Measurements from ENCODE around the gene SNRK. TPM values are rescaled to one million over a fixed set of nuclear protein-coding genes. Genes with fewer than 3 reads are reported as not detected.

The SNRK gene
- total RNA-seq, 1 donor from 2014 or later = 29.7 TPM

DNA sequence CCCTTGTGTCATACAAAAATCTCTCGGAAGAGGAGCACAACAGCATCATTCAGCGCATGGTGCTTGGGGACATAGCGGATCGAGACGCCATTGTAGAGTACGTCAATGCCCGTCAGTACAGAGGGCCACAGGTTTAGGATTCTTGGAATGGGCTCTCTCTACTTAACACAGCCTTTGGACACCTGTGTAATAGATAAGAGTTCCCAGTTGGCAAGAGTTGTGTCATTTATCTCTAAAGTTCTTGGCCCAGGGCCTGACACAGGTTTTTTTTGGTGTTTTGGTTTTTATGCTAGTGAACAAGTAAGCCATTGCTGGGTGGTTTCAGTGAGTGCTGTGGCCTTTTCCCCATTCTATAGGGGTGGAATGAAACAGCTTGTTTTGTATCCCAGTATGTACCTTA lies 54.1 kb downstream of the SNRK start:
- TF ChIP-seq, protein P1, sequence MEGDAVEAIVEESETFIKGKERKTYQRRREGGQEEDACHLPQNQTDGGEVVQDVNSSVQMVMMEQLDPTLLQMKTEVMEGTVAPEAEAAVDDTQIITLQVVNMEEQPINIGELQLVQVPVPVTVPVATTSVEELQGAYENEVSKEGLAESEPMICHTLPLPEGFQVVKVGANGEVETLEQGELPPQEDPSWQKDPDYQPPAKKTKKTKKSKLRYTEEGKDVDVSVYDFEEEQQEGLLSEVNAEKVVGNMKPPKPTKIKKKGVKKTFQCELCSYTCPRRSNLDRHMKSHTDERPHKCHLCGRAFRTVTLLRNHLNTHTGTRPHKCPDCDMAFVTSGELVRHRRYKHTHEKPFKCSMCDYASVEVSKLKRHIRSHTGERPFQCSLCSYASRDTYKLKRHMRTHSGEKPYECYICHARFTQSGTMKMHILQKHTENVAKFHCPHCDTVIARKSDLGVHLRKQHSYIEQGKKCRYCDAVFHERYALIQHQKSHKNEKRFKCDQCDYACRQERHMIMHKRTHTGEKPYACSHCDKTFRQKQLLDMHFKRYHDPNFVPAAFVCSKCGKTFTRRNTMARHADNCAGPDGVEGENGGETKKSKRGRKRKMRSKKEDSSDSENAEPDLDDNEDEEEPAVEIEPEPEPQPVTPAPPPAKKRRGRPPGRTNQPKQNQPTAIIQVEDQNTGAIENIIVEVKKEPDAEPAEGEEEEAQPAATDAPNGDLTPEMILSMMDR (IDR thresholded peaks at IDR 0.05; ENCODE audit: insufficient read depth, low read length, severe bottlenecking) = no peak
- no peak overlapping the region for H3K4me3 ChIP-seq (ENCODE audit: low read depth, low read length)
- DNase-seq (ENCODE audit: low read depth) (no peak), FAIRE-seq (no peak)
- H3K27me3 ChIP-seq (ENCODE audit: control insufficient read depth, insufficient read depth, low read length) = no peaks in the 10 kb centered on the region
- H3K36me3 ChIP-seq (ENCODE audit: control insufficient read depth, insufficient read depth, low read length) = peaks cover 16% of the 10 kb centered on the region

DNA sequence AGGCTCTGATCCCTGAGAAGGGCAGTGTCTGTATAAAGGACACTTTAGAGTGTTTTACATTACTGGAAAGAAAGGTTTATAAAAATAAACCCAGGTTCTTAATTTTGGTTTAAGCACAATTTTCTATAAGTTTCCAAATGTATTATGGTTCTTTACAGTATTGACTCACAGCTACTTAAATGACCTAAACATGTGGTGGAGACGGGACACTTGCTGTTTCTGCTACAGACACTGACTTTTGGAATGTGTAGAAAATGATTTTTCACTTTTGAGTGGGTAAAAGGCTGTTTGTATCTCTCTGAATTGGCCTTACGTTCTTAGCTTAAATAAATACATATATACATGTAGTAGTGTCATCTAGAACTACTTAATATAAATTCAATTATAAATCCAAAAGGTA lies 55.4 kb downstream of the SNRK start:
- peaks cover 16% of the 10 kb centered on the region for H3K36me3 ChIP-seq (ENCODE audit: control insufficient read depth, insufficient read depth, low read length)
- no peak overlapping the region for H3K4me3 ChIP-seq (ENCODE audit: low read depth, low read length)
- no peaks in the 10 kb centered on the region for H3K27me3 ChIP-seq (ENCODE audit: control insufficient read depth, insufficient read depth, low read length)
- TF ChIP-seq, protein P1 (IDR thresholded peaks at IDR 0.05; ENCODE audit: insufficient read depth, low read length, severe bottlenecking) = no peak
- FAIRE-seq (no peak), DNase-seq (ENCODE audit: low read depth) (no peak)

DNA sequence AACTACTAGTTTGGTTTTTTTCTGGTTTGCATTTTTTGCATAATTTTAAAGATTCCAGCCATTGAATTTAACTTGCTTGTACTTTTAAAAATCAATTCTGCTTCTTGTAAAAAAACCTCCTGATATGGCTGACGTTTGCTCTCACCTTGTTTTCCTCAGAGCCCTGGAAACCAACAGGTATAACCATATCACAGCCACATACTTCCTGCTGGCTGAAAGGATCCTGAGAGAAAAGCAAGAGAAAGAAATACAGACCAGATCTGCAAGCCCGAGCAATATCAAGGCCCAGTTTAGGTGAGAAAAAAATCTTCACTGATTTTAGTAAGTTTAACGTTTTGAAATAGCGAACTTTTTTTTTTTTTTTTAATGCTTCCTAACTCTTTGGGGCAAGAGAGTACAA lies 56.8 kb downstream of the SNRK start:
- no peaks in the 10 kb centered on the region for H3K27me3 ChIP-seq (ENCODE audit: control insufficient read depth, insufficient read depth, low read length)
- peaks cover 17% of the 10 kb centered on the region for H3K36me3 ChIP-seq (ENCODE audit: control insufficient read depth, insufficient read depth, low read length)
- DNase-seq (ENCODE audit: low read depth) (no peak), FAIRE-seq (no peak)
- H3K4me3 ChIP-seq (ENCODE audit: low read depth, low read length) = no peak overlapping the region
- TF ChIP-seq, protein P1 (IDR thresholded peaks at IDR 0.05; ENCODE audit: insufficient read depth, low read length, severe bottlenecking) = no peak

DNA sequence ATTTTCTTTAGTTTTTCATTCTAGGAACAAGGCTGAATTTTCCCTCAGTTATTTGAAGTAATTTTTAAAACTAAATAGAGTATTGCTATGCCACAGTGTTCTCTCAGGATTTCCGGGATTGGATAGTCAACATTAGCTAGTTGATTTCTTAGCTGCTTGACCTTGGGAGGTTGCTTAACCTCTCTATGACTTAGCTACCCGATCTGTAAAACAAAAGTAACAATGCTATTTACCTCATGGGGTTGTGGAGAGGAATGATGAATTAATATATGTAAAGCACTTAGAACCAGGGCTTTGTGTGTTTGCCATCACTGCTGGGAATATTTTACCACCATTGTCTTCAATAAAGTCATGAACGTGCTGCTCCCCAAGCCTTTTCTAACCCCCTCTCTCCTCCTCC lies 57.5 kb downstream of the SNRK start:
- DNase-seq (ENCODE audit: low read depth) = no peak
- TF ChIP-seq, protein P1 (IDR thresholded peaks at IDR 0.05; ENCODE audit: insufficient read depth, low read length, severe bottlenecking) = no peak
- Histone ChIP-seq H3K36me3 (ENCODE audit: control insufficient read depth, insufficient read depth, low read length) (peaks cover 17% of the 10 kb centered on the region), H3K4me3 (ENCODE audit: low read depth, low read length) (no peak overlapping the region), H3K27me3 (ENCODE audit: control insufficient read depth, insufficient read depth, low read length) (no peaks in the 10 kb centered on the region)
- no peak for FAIRE-seq

DNA sequence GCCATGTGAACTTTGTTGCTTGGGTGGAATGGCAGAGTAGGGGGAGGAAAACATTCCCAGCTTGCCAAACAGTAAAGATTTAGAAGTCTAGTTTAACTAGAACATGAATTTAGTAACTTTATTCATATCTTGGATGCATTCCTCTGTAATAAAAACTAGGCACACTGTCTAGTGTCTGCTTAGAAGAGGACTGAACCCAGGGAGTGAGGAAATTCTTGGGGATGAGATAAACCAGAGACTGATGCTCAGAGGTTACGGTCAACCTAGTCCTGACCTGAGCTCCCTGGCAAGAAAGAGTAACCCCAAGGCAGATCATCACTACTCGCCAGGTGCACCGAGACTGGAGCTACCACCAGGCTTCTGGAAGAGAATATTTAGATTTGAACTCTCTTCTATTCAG lies 58.2 kb downstream of the SNRK start:
- Histone ChIP-seq H3K27me3 (ENCODE audit: control insufficient read depth, insufficient read depth, low read length) (no peaks in the 10 kb centered on the region), H3K4me3 (ENCODE audit: low read depth, low read length) (no peak overlapping the region), H3K36me3 (ENCODE audit: control insufficient read depth, insufficient read depth, low read length) (peaks cover 15% of the 10 kb centered on the region)
- FAIRE-seq = no peak
- DNase-seq (ENCODE audit: low read depth) = no peak
- TF ChIP-seq, protein P1 (IDR thresholded peaks at IDR 0.05; ENCODE audit: insufficient read depth, low read length, severe bottlenecking) = no peak

DNA sequence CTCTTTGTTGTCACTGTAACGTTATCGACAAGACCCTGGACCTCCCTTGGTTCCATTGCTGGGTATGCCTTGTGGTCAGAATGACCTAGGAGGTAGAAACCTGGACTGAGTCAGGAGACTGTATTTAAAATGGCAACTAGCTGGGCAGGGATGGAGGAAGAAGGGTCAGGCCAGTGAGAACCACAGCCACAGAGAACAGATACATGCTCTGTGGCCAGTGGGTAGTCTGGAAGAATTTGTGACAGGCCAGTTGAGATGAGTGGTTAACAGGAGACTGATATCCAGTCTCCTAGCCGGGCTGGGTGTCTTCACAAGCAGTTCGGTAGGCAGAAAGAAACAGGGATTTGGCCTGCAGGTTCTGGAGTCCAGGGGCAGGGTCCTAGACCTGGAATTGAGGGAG lies 58.9 kb downstream of the SNRK start:
- peaks cover 15% of the 10 kb centered on the region for H3K36me3 ChIP-seq (ENCODE audit: control insufficient read depth, insufficient read depth, low read length)
- DNase-seq (ENCODE audit: low read depth) (no peak), FAIRE-seq (no peak)
- H3K27me3 ChIP-seq (ENCODE audit: control insufficient read depth, insufficient read depth, low read length) = no peaks in the 10 kb centered on the region
- TF ChIP-seq, protein P1 (IDR thresholded peaks at IDR 0.05; ENCODE audit: insufficient read depth, low read length, severe bottlenecking) = no peak
- no peak overlapping the region for H3K4me3 ChIP-seq (ENCODE audit: low read depth, low read length)

All from bronchial epithelial cell (primary cell).